ENCODE data around the gene PAK2. TPM values are rescaled to one million over a fixed set of nuclear protein-coding genes. Genes with fewer than 3 reads are reported as not detected.
A peak's percentile ranks its signal among the peaks of the same experiment; 100 is the strongest.
"Not testable (repeated sequence)": the region's sequence is repeated elsewhere in the genome, so short reads cannot be mapped to it uniquely, and the experiment has no call there.

Gene PAK2
- total and polyA plus RNA-seq, 4 donors = 14.2 to 59.5 (median 37.2) TPM

GRCh38 chr3:196810963-196811581 lies 71.4 kb downstream of the PAK2 start:
- H3K27ac ChIP-seq (ENCODE audit: low read depth in 1 of 2, low read length in 2 of 2) = no peak overlapping the region
- WGBS, 2 donors = 74 to 91% methylated on average over 2 to 3 of the region's 3 CpGs
- ATAC-seq (ENCODE audit: low FRiP score) (no peak), DNase-seq (no peak)
- intact Hi-C loops (cut with DNase I) = no loop called here
- peaks cover 4 to 5% of the 10 kb centered on the region in 2 donors for H3K36me3 ChIP-seq (ENCODE audit: control insufficient read depth in 1 of 2, insufficient read depth in 2 of 2, low read length in 1 of 2)
- no peaks in the 10 kb centered on the region for H3K27me3 ChIP-seq (ENCODE audit: control insufficient read depth in 1 of 2, insufficient read depth in 2 of 2, low read length in 1 of 2)
- H3K4me3 ChIP-seq (ENCODE audit: low read length in 2 of 2) = no peak overlapping the region
- no peaks in the 10 kb centered on the region for H3K9me3 ChIP-seq (ENCODE audit: control insufficient read depth, low read length)
- H3K4me1 ChIP-seq (ENCODE audit: control insufficient read depth in 1 of 2, insufficient read depth in 2 of 2, low read length in 2 of 2) = no peaks in the 10 kb centered on the region

- Histone ChIP-seq H3K4me3 (ENCODE audit: low read length in 2 of 2) (no peak overlapping the region), H3K27me3 (ENCODE audit: control insufficient read depth in 1 of 2, insufficient read depth in 2 of 2, low read length in 1 of 2) (no peaks in the 10 kb centered on the region), H3K36me3 (ENCODE audit: control insufficient read depth in 1 of 2, insufficient read depth in 2 of 2, low read length in 1 of 2) (peaks cover 2 to 4% of the 10 kb centered on the region in 2 donors), H3K27ac (ENCODE audit: low read depth in 1 of 2, low read length in 2 of 2) (no peak overlapping the region), H3K9me3 (ENCODE audit: control insufficient read depth, low read length) (no peaks in the 10 kb centered on the region), H3K4me1 (ENCODE audit: control insufficient read depth in 1 of 2, insufficient read depth in 2 of 2, low read length in 2 of 2) (no peaks in the 10 kb centered on the region)
- intact Hi-C loops (cut with DNase I) = no loop called here
- WGBS, 2 donors = 89 to 93% methylated on average over 7 of the region's 7 CpGs
- no peak for DNase-seq
- no peak for ATAC-seq (ENCODE audit: low FRiP score)
These were observed 73.2 kb downstream of the PAK2 start for GRCh38 chr3:196812853-196813252.

GRCh38 chr3:196813903-196814302 lies 74.2 kb downstream of the PAK2 start:
- WGBS, 2 donors = 73 to 76% methylated on average over 5 of the region's 5 CpGs
- Histone ChIP-seq H3K4me1 (ENCODE audit: control insufficient read depth in 1 of 2, insufficient read depth in 2 of 2, low read length in 2 of 2) (no peaks in the 10 kb centered on the region), H3K4me3 (ENCODE audit: low read length in 2 of 2) (no peak overlapping the region), H3K27ac (ENCODE audit: low read depth in 1 of 2, low read length in 2 of 2) (no peak overlapping the region), H3K27me3 (ENCODE audit: control insufficient read depth in 1 of 2, insufficient read depth in 2 of 2, low read length in 1 of 2) (no peaks in the 10 kb centered on the region), H3K36me3 (ENCODE audit: control insufficient read depth in 1 of 2, insufficient read depth in 2 of 2, low read length in 1 of 2) (peaks cover 0 to 4% of the 10 kb centered on the region in 2 donors), H3K9me3 (ENCODE audit: control insufficient read depth, low read length) (no peaks in the 10 kb centered on the region)
- intact Hi-C loops (cut with DNase I) = no loop called here
- ATAC-seq (ENCODE audit: low FRiP score) (no peak), DNase-seq (no peak)

- DNase-seq = no peak
- Histone ChIP-seq H3K27me3 (ENCODE audit: control insufficient read depth in 1 of 2, insufficient read depth in 2 of 2, low read length in 1 of 2) (no peaks in the 10 kb centered on the region), H3K4me3 (ENCODE audit: low read length in 2 of 2) (no peak overlapping the region), H3K4me1 (ENCODE audit: control insufficient read depth in 1 of 2, insufficient read depth in 2 of 2, low read length in 2 of 2) (no peaks in the 10 kb centered on the region), H3K9me3 (ENCODE audit: control insufficient read depth, low read length) (no peaks in the 10 kb centered on the region), H3K27ac (ENCODE audit: low read depth in 1 of 2, low read length in 2 of 2) (no peak overlapping the region), H3K36me3 (ENCODE audit: control insufficient read depth in 1 of 2, insufficient read depth in 2 of 2, low read length in 1 of 2) (peaks cover 0 to 6% of the 10 kb centered on the region in 2 donors)
- intact Hi-C loops (cut with DNase I) = no loop called here
- no peak for ATAC-seq (ENCODE audit: low FRiP score)
- 86 to 91% methylated on average over 6 of the region's 6 CpGs for WGBS, 2 donors
These were observed 82.2 kb downstream of the PAK2 start for GRCh38 chr3:196821806-196822355.

GRCh38 chr3:196829651-196830050 lies 90.0 kb downstream of the PAK2 start:
- 91 to 93% methylated on average over 3 of the region's 3 CpGs for WGBS, 2 donors
- H3K4me3 ChIP-seq (ENCODE audit: low read length in 2 of 2); H3K9me3 ChIP-seq (ENCODE audit: control insufficient read depth, low read length); H3K36me3 ChIP-seq (ENCODE audit: control insufficient read depth in 1 of 2, insufficient read depth in 2 of 2, low read length in 1 of 2); DNase-seq; H3K27me3 ChIP-seq (ENCODE audit: control insufficient read depth in 1 of 2, insufficient read depth in 2 of 2, low read length in 1 of 2); H3K4me1 ChIP-seq (ENCODE audit: control insufficient read depth in 1 of 2, insufficient read depth in 2 of 2, low read length in 2 of 2); ATAC-seq (ENCODE audit: low FRiP score); H3K27ac ChIP-seq (ENCODE audit: low read depth in 1 of 2, low read length in 2 of 2); intact Hi-C loops (cut with DNase I): not testable (repeated sequence)

- DNase-seq (no peak), ATAC-seq (ENCODE audit: low FRiP score) (no peak)
- WGBS, 2 donors = 64 to 72% methylated on average over 8 of the region's 8 CpGs
- peaks cover 2 to 5% of the 10 kb centered on the region in 2 donors for H3K36me3 ChIP-seq (ENCODE audit: control insufficient read depth in 1 of 2, insufficient read depth in 2 of 2, low read length in 1 of 2)
- H3K9me3 ChIP-seq (ENCODE audit: control insufficient read depth, low read length) = no peaks in the 10 kb centered on the region
- intact Hi-C loops (cut with DNase I) = no loop called here
- H3K27ac ChIP-seq (ENCODE audit: low read depth in 1 of 2, low read length in 2 of 2) = no peak overlapping the region
- H3K4me1 ChIP-seq (ENCODE audit: control insufficient read depth in 1 of 2, insufficient read depth in 2 of 2, low read length in 2 of 2) = no peaks in the 10 kb centered on the region
- no peaks in the 10 kb centered on the region for H3K27me3 ChIP-seq (ENCODE audit: control insufficient read depth in 1 of 2, insufficient read depth in 2 of 2, low read length in 1 of 2)
- no peak overlapping the region for H3K4me3 ChIP-seq (ENCODE audit: low read length in 2 of 2)
These were observed 95.4 kb downstream of the PAK2 start for GRCh38 chr3:196835086-196835485.

GRCh38 chr3:196836626-196837025 lies 97.0 kb downstream of the PAK2 start:
- H3K4me3 ChIP-seq (ENCODE audit: low read length in 2 of 2); H3K27ac ChIP-seq (ENCODE audit: low read depth in 1 of 2, low read length in 2 of 2); H3K9me3 ChIP-seq (ENCODE audit: control insufficient read depth, low read length); H3K4me1 ChIP-seq (ENCODE audit: control insufficient read depth in 1 of 2, insufficient read depth in 2 of 2, low read length in 2 of 2); H3K27me3 ChIP-seq (ENCODE audit: control insufficient read depth in 1 of 2, insufficient read depth in 2 of 2, low read length in 1 of 2); intact Hi-C loops (cut with DNase I); DNase-seq; ATAC-seq (ENCODE audit: low FRiP score); H3K36me3 ChIP-seq (ENCODE audit: control insufficient read depth in 1 of 2, insufficient read depth in 2 of 2, low read length in 1 of 2): not testable (repeated sequence)
- WGBS, 2 donors = 90 to 95% methylated on average over 1 of the region's 1 CpG

- peak; percentile 76 to 78 for DNase-seq
- Histone ChIP-seq H3K4me1 (ENCODE audit: control insufficient read depth in 1 of 2, insufficient read depth in 2 of 2, low read length in 2 of 2) (no peaks in the 10 kb centered on the region), H3K27me3 (ENCODE audit: control insufficient read depth in 1 of 2, insufficient read depth in 2 of 2, low read length in 1 of 2) (no peaks in the 10 kb centered on the region), H3K27ac (ENCODE audit: low read depth in 1 of 2, low read length in 2 of 2) (no peak overlapping the region), H3K9me3 (ENCODE audit: control insufficient read depth, low read length) (no peaks in the 10 kb centered on the region), H3K4me3 (ENCODE audit: low read length in 2 of 2) (no peak overlapping the region), H3K36me3 (ENCODE audit: control insufficient read depth in 1 of 2, insufficient read depth in 2 of 2, low read length in 1 of 2) (peaks cover 0 to under 1% of the 10 kb centered on the region in 2 donors)
- WGBS, 2 donors = 47 to 48% methylated on average over 3 of the region's 3 CpGs
- ATAC-seq (ENCODE audit: low FRiP score) = no peak
- intact Hi-C loops (cut with DNase I) = loop anchor here in 1 of 2 donors (2.0 kb wide), 1 partner anchor 131 kb away; the partner anchor contains the start of gene PIGZ
These were observed 98.3 kb downstream of the PAK2 start for GRCh38 chr3:196837819-196838420.

GRCh38 chr3:196839351-196839750 lies 99.7 kb downstream of the PAK2 start:
- H3K27me3 ChIP-seq (ENCODE audit: control insufficient read depth in 1 of 2, insufficient read depth in 2 of 2, low read length in 1 of 2); ATAC-seq (ENCODE audit: low FRiP score); DNase-seq; H3K4me3 ChIP-seq (ENCODE audit: low read length in 2 of 2); H3K9me3 ChIP-seq (ENCODE audit: control insufficient read depth, low read length); H3K27ac ChIP-seq (ENCODE audit: low read depth in 1 of 2, low read length in 2 of 2); H3K4me1 ChIP-seq (ENCODE audit: control insufficient read depth in 1 of 2, insufficient read depth in 2 of 2, low read length in 2 of 2); H3K36me3 ChIP-seq (ENCODE audit: control insufficient read depth in 1 of 2, insufficient read depth in 2 of 2, low read length in 1 of 2): not testable (repeated sequence)
- WGBS, 2 donors = 92 to 94% methylated on average over 6 of the region's 6 CpGs
- intact Hi-C loops (cut with DNase I) = loop anchor here in 1 of 2 donors (2.0 kb wide), 1 partner anchor 129 kb away; the partner anchor contains the start of gene PIGZ
